ENCODE results near the gene KDM2A.

DNA sequence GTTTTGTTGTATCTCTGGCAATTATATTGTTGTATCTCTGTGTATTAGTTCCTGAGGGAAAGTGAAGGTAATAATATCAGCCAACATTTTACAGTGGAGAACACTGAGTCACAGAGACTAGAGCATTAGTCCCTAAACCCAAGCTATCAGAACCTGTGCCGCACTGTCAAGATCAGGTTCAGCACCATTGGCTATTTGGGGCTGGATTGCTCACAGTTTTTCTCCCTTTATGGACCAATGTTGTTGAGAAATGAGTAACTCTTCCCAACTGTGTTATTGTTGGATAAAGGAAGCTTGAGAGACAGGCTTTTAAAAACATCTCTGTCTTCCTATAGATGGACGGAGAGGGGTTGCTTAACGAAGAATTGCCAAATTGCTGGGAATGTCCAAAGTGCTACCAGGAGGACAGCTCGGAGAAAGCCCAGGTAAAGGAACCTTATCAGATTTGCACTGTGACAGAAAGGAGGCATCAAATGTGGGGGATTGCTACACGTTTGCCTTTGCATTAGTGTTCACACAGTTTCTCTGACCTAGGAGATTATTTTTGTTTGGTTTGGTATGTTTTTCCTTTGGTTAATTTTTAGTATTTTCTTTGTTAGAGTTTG is 129.0 kb downstream of the KDM2A start:
- no peak for TF ChIP-seq CTCF (conservative IDR thresholded peaks at IDR 0.05; ENCODE audit: low read depth, low read length)
- no peak for TF ChIP-seq EZH2 (IDR thresholded peaks at IDR 0.05; ENCODE audit: low read length, unreplicated experiment)
- TF ChIP-seq EZH2phosphoT487 (IDR thresholded peaks at IDR 0.05; ENCODE audit: borderline replicate concordance, low read length) = no peak
